HepG2 (cell line): ENCODE measurements around the gene CMAS. TPM values are rescaled to one million over a fixed set of nuclear protein-coding genes. Genes with fewer than 3 reads are reported as not detected.

Experiments used
- ATAC-seq: fragments of 200-7000 bp; cut with Tn5 transposase; 3 replicates; pipeline ENCODE4 v1.9.1; 2020; ENCODE audit warnings: mild to moderate bottlenecking, moderate library complexity
- BruUV-seq: library from RNA; stranded (reverse); fragments of 400-500 nt; replicated peaks from 2 replicates; lab custom pipeline; 2021; lab: Mats Ljungman, UMichigan
- CTCF ChIA-PET: fragments of 300-600 bp; formaldehyde crosslinking; extraction: SDS; loops from one replicate; lab custom pipeline; 2021; ENCODE audit warnings: low total read pairs, inconsistent platforms, low intra/inter-chr PET ratio; lab: Yijun Ruan, JAX
- POLR2A ChIA-PET: fragments of 350-600 bp; sonication (Branson Sonifier 250); formaldehyde crosslinking; loops from one replicate; lab custom pipeline; 2020; ENCODE audit warnings: antibody characterized with exemption, inconsistent platforms; lab: Yijun Ruan, JAX
- DNase-seq: peaks from one replicate; pipeline ENCODE4 v3.0.0-alpha.2; 2015; ENCODE audit warnings: low spot score
- FAIRE-seq: peaks from 3 replicates; lab custom pipeline; 2011; peaks lifted over from hg19 to GRCh38; lab: Jason Lieb, UNC
- H2AFZ ChIP-seq: one replicate; pipeline ENCODE4 v1.6.1; 2011; ENCODE audit warnings: low read length, inconsistent platforms
- H3K27ac ChIP-seq: fragments of 300-600 bp; 3 replicates; pipeline ENCODE4 v1.8.0; 2011; ENCODE audit warnings: mixed run types, mild to moderate bottlenecking, mixed read lengths, low read length, inconsistent platforms; ENCODE audit not compliant: insufficient read depth; ENCODE audit errors: extremely low read length
- H3K27me3 ChIP-seq, 2 experiments: fragments of 200-600 bp in 1 of 2; 2 replicates in 1 of 2; 3 replicates in 1 of 2; pipeline versions ENCODE4 v1.6.0 to v1.8.0; 2011; ENCODE audit warnings: low read length in 2 of 2, mild to moderate bottlenecking in 2 of 2, moderate library complexity in 2 of 2, inconsistent platforms in 1 of 2; ENCODE audit not compliant: insufficient read depth in 2 of 2, control insufficient read depth in 1 of 2
- H3K36me3 ChIP-seq, 2 experiments: fragments of 200-600 bp in 1 of 2; replicated peaks in 1 of 2; 2 replicates in 1 of 2; 3 replicates in 1 of 2; pipeline versions ENCODE4 v1.5.1 to v1.8.0; 2011; ENCODE audit warnings: low read length in 2 of 2, inconsistent platforms in 1 of 2; ENCODE audit not compliant: insufficient read depth in 2 of 2, control insufficient read depth in 1 of 2
- H3K4me1 ChIP-seq: 2 replicates; pipeline ENCODE4 v1.5.1; 2012; ENCODE audit warnings: low read length, inconsistent platforms; ENCODE audit not compliant: insufficient read depth
- H3K4me2 ChIP-seq: 2 replicates; pipeline ENCODE4 v1.6.0; 2011; ENCODE audit warnings: low read depth, low read length, inconsistent platforms
- H3K4me3 ChIP-seq, 3 experiments: fragments of 200-600 bp in 1 of 3; sonication (generic), shearing (Covaris generic) in 1 of 3; replicated peaks in 1 of 3; 2 replicates each; pipeline ENCODE4 v1.5.1; 2011 to 2016; ENCODE audit warnings: low read length in 3 of 3, inconsistent platforms in 2 of 3, low read depth in 2 of 3, mild to moderate bottlenecking in 2 of 3, control low read depth in 1 of 3, mixed read lengths in 1 of 3; ENCODE audit not compliant: insufficient read depth in 1 of 3
- H3K79me2 ChIP-seq: one replicate; pipeline ENCODE4 v1.6.1; 2011; ENCODE audit warnings: low read length, inconsistent platforms; ENCODE audit not compliant: insufficient read depth
- H3K9ac ChIP-seq: 2 replicates; pipeline ENCODE4 v1.6.0; 2011; ENCODE audit warnings: mild to moderate bottlenecking, low read depth, low read length, inconsistent platforms; ENCODE audit not compliant: insufficient read depth
- H3K9me3 ChIP-seq: 2 replicates; pipeline ENCODE4 v1.5.1; 2012; ENCODE audit warnings: mild to moderate bottlenecking, low read length
- H4K20me1 ChIP-seq: 2 replicates; pipeline ENCODE4 v1.6.0; 2011; ENCODE audit warnings: inconsistent platforms, mild to moderate bottlenecking, low read length, moderate library complexity; ENCODE audit not compliant: insufficient read depth
- KAT7 ChIP-seq: IDR thresholded peaks from 2 replicates; pipeline ENCODE4 v1.6.1; 2018; ENCODE audit warnings: borderline replicate concordance, missing compliant biosample characterization
- MLX ChIP-seq: IDR thresholded peaks from 2 replicates; pipeline ENCODE4 v1.6.1; 2016
- MTA3 ChIP-seq: sonication (generic); formaldehyde crosslinking; IDR thresholded peaks from 2 replicates; pipeline ENCODE4 v1.4.0; 2020; ENCODE audit warnings: missing genetic modification reagents
- POGZ ChIP-seq: sonication (generic); formaldehyde crosslinking; IDR thresholded peaks from 2 replicates; pipeline ENCODE4 v1.4.0; 2020; ENCODE audit warnings: mild to moderate bottlenecking, missing genetic modification reagents
- POLR2A ChIP-seq, 2 experiments: IDR thresholded peaks; 2 replicates each; pipeline ENCODE4 v1.6.1; 2011; ENCODE audit warnings: low read depth in 2 of 2, low read length in 2 of 2, mild to moderate bottlenecking in 1 of 2, moderate library complexity in 1 of 2; ENCODE audit not compliant: insufficient read depth in 1 of 2
- SP140L ChIP-seq: sonication (generic); formaldehyde crosslinking; IDR thresholded peaks from 2 replicates; pipeline ENCODE4 v1.4.0; 2020; ENCODE audit warnings: missing genetic modification reagents, borderline replicate concordance
- SUZ12 ChIP-seq: fragments of 150-350 bp; IDR thresholded peaks from 2 replicates; pipeline ENCODE4 v1.6.1; 2014; ENCODE audit warnings: low read depth, low read length
- ZNF451 ChIP-seq: sonication (generic); formaldehyde crosslinking; IDR thresholded peaks from 2 replicates; pipeline ENCODE4 v1.5.0; 2020; ENCODE audit warnings: mild to moderate bottlenecking, missing genetic modification reagents
- ZNF775 ChIP-seq: sonication (generic); formaldehyde crosslinking; IDR thresholded peaks from 2 replicates; pipeline ENCODE4 v1.4.0; 2020; ENCODE audit warnings: missing genetic modification reagents, mild to moderate bottlenecking, moderate library complexity, borderline replicate concordance
- ZNF878 ChIP-seq: sonication (generic); formaldehyde crosslinking; IDR thresholded peaks from 2 replicates; pipeline ENCODE4 v1.8.1; 2023; ENCODE audit warnings: mild to moderate bottlenecking, missing genetic modification reagents, moderate library complexity
- WGBS: methylation state at CpG from one replicate; pipeline ENCODE4 v1.1.6; 2017; ENCODE audit warnings: low lambda C conversion rate; 5-methylcytosine and 5-hydroxymethylcytosine counted together
- in situ Hi-C: cut with HindIII; loops from 2 replicates; pipeline ENCODE4 v1.10.0; 2017; ENCODE audit warnings: low pct_unique_long_range_greater_than_20kb; ENCODE audit not compliant: extremely low pct_ligation_motif_present
- intact Hi-C: fragments of 100-400 bp; cut with micrococcal nuclease; formaldehyde crosslinking; loops from one replicate; pipeline ENCODE4 v1.10.0; 2022; ENCODE audit not compliant: unreplicated experiment
- polyA plus RNA-seq, 8 experiments: library from polyadenylated mRNA; depleted of rRNA in 3 of 8; stranded (reverse) in 7 of 8; unstranded in 1 of 8; fragments of >200 nt; fragmentation: Illumina TruSeq in 4 of 8; extraction: Trizol in 4 of 8; gene quantifications; 2 replicates each; pipeline versions ENCODE4 v1.2.1 to v1.2.3, GENCODE V29; 2011 to 2016; ENCODE audit warnings: low read depth in 4 of 8, missing spikeins in 1 of 8, mixed read lengths in 1 of 8; ENCODE audit not compliant: insufficient read depth in 1 of 8
- total RNA-seq, 5 experiments: library from RNA; depleted of rRNA; stranded (reverse); fragments of >200 nt; fragmentation: Illumina TruSeq; extraction: Trizol; gene quantifications; 2 replicates each; pipeline ENCODE4 v1.2.3, GENCODE V29; 2016; ENCODE audit warnings: low read depth in 1 of 5

Gene CMAS
- total and polyA plus RNA-seq, 2 of the 13 experiments (the other 11 are each of a cell fraction or from before 2014, with no cell fraction given) = 14.0 to 21.3 TPM

DNA sequence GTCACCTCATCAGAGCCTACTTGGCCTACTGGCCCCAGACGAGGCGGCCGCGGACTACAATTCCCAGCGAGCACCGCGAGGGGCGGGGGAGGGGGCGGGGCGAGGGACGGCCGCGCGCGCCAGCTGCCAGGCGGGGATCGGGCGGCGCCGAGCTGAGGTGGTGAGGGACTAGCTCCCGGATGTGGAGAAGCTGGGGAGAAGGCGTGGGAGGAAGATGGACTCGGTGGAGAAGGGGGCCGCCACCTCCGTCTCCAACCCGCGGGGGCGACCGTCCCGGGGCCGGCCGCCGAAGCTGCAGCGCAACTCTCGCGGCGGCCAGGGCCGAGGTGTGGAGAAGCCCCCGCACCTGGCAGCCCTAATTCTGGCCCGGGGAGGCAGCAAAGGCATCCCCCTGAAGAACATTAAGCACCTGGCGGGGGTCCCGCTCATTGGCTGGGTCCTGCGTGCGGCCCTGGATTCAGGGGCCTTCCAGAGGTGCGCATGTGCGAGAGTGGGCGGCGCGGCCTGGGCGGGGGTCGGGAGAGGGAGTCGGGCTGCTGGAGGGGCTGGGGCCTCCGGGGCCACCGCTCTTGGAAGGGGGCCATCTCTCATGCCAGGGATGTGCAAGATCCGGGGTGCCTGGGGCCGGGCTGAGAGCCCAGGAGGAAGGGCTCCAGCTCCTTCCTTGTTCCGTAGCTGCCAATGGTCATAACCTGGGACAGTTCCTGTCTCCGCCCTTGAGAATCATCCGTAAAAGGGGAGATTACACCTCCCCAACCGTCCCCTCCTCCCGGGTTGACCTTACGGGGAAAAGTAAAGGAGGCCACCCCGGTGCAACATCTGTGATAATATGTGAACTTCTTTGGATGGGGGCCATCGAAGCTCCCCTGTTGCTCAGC is at the start of gene CMAS (continued):
- TF ChIP-seq ZNF775 (CRISPR knock-in tag) (no peak), KAT7 (CRISPR knock-in tag) (no peak), POGZ (CRISPR knock-in tag) (0 out of 2 replicates have a peak, but pooled peaks have one; percentile 13), POLR2A (IDR thresholded peaks at IDR 0.05; ENCODE audit: insufficient read depth in 1 of 2, low read depth in 2 of 2, low read length in 2 of 2) (peak; percentile 30 to 75; a peak in 3 of 4 replicates), SUZ12 (peak; percentile 46; the same call in 1 of the 2 replicates), MLX (CRISPR knock-in tag) (no peak), ZNF451 (CRISPR knock-in tag) (0 out of 2 replicates have a peak, but pooled peaks have one; percentile 43), MTA3 (CRISPR knock-in tag) (no peak), SP140L (CRISPR knock-in tag) (no peak)

- 0% methylated on average over 2 of the region's 2 CpGs for WGBS
- intact Hi-C loops = no loop called here
- H3K4me3 ChIP-seq = no peak overlapping the region
- H3K9me3 ChIP-seq = no peaks in the 10 kb centered on the region
- no peaks in the 10 kb centered on the region for H3K27me3 ChIP-seq
- H3K9ac ChIP-seq = no peak overlapping the region
- ChIA-PET CTCF (no interaction called here), POLR2A (no interaction called here)
- H3K79me2 ChIP-seq = no peaks in the 10 kb centered on the region
- no peak for TF ChIP-seq ZNF878 (CRISPR knock-in tag)
- in situ Hi-C loops = no loop called here
- FAIRE-seq (no peak), DNase-seq (no peak), ATAC-seq (no peak)
- no peaks in the 10 kb centered on the region for H3K36me3 ChIP-seq
- H3K27ac ChIP-seq = no peak overlapping the region
- H3K4me1 ChIP-seq = no peaks in the 10 kb centered on the region
- no peak overlapping the region for H2AFZ ChIP-seq
- no TSS peak for BruUV-seq
- H3K4me2 ChIP-seq = no peak overlapping the region
- H4K20me1 ChIP-seq = no peaks in the 10 kb centered on the region
These were observed 47.7 kb upstream of the CMAS start for GRCh38 chr12:21998295-21998694.
